GM12891 (cell line): ENCODE data around the gene PANX2.

ENCODE experiments used
- POLR2A ChIP-seq: IDR thresholded peaks from 2 replicates; pipeline ENCODE4 v1.6.1; 2011; ENCODE audit warnings: low read depth, low read length, control low read depth
- POLR2AphosphoS5 ChIP-seq: IDR thresholded peaks from 2 replicates; pipeline ENCODE4 v1.6.1; 2011; ENCODE audit warnings: low read depth, low read length, control low read depth
- POU2F2 ChIP-seq: IDR thresholded peaks from 2 replicates; pipeline ENCODE4 v1.6.1; 2011; ENCODE audit warnings: low read depth, mild to moderate bottlenecking, control low read depth, low read length, moderate library complexity
- SPI1 ChIP-seq: IDR thresholded peaks from 2 replicates; pipeline ENCODE4 v1.6.1; 2011; ENCODE audit warnings: low read depth, low read length, control low read depth
- TAF1 ChIP-seq: IDR thresholded peaks from 2 replicates; pipeline ENCODE4 v1.6.1; 2011; ENCODE audit warnings: low read depth, low read length, control low read depth

GRCh38 chr22:50175921-50176849 lies 5.7 kb downstream of the PANX2 start:
- no peak for TF ChIP-seq POLR2A
- TF ChIP-seq POLR2AphosphoS5: no peak
- no peak for TF ChIP-seq SPI1
- TF ChIP-seq TAF1: no peak
- no peak for TF ChIP-seq POU2F2
